AG04449 (cell line): Measurements from ENCODE around the gene PRAMEF20.

Experiments
- CTCF ChIA-PET: fragments of 350-600 bp; formaldehyde crosslinking; extraction: SDS; loops from one replicate; lab custom pipeline; 2021; ENCODE audit warnings: antibody characterized with exemption; lab: Yijun Ruan, JAX
- POLR2A ChIA-PET: fragments of 400-600, 350-600 bp; formaldehyde crosslinking; extraction: SDS; loops from one replicate; lab custom pipeline; 2020; ENCODE audit warnings: antibody characterized with exemption, inconsistent platforms; lab: Yijun Ruan, JAX
- DNase-seq: peaks from one replicate; pipeline ENCODE4 v3.0.0-alpha.2; 2010; ENCODE audit warnings: low read depth, low spot score
- H3K4me3 ChIP-seq: 2 replicates; pipeline ENCODE4 v1.5.1; 2011; ENCODE audit warnings: low read depth, mild to moderate bottlenecking, control low read depth, low read length
- CTCF ChIP-seq: IDR thresholded peaks from one replicate; pipeline ENCODE4 v1.5.1; 2011; ENCODE audit warnings: mild to moderate bottlenecking, moderate library complexity, low read length, control low read depth, inconsistent platforms; ENCODE audit not compliant: insufficient read depth; ENCODE audit errors: missing control alignments

The PRAMEF20 gene

GRCh38 chr1:13451399-13451965 lies 41.2 kb downstream of the PRAMEF20 start:
- no peak for DNase-seq
- no peak for TF ChIP-seq CTCF
- ChIA-PET CTCF (no interaction called here), POLR2A (no interaction called here)
- H3K4me3 ChIP-seq: no peak overlapping the region

GRCh38 chr1:13456904-13457532 lies 46.8 kb downstream of the PRAMEF20 start:
- DNase-seq: no peak
- ChIA-PET CTCF (no interaction called here), POLR2A (no interaction called here)
- no peak overlapping the region for H3K4me3 ChIP-seq
- no peak for TF ChIP-seq CTCF

- no peak overlapping the region for H3K4me3 ChIP-seq
- ChIA-PET CTCF (no interaction called here), POLR2A (no interaction called here)
- no peak for DNase-seq
- TF ChIP-seq CTCF: no peak
Observed at GRCh38 chr1:13461977-13462376, 51.7 kb downstream of the PRAMEF20 start.

- DNase-seq: no peak
- no peak for TF ChIP-seq CTCF
- H3K4me3 ChIP-seq: no peak overlapping the region
- POLR2A ChIA-PET: no interaction called here
- CTCF ChIA-PET: no interaction called here
Observed at GRCh38 chr1:13462682-13463081, 52.4 kb downstream of the PRAMEF20 start.

GRCh38 chr1:13465515-13465914 lies 55.3 kb downstream of the PRAMEF20 start:
- H3K4me3 ChIP-seq: no peak overlapping the region
- POLR2A ChIA-PET: no interaction called here
- no peak for DNase-seq
- CTCF ChIA-PET: no interaction called here
- TF ChIP-seq CTCF: no peak

GRCh38 chr1:13469343-13469742 lies 59.1 kb downstream of the PRAMEF20 start:
- CTCF ChIA-PET: no interaction called here
- POLR2A ChIA-PET: no interaction called here
- H3K4me3 ChIP-seq: no peak overlapping the region
- no peak for TF ChIP-seq CTCF
- no peak for DNase-seq
